Endothelial cell of umbilical vein (primary cell): ENCODE measurements around the gene TNRC6A. TPM values are rescaled to one million over a fixed set of nuclear protein-coding genes. Genes with fewer than 3 reads are reported as not detected.

Experiments used
- Bru-seq: library from RNA; stranded (reverse); fragments of 400-500 nt; gene quantifications from one replicate; lab custom pipeline; 2021; lab: Mats Ljungman, UMichigan
- BruChase-seq, 2 experiments: library from RNA; stranded (reverse); fragments of 400-500 nt; gene quantifications; one replicate each; lab custom pipeline; 2021; lab: Mats Ljungman, UMichigan
- BruUV-seq: library from RNA; stranded (reverse); fragments of 400-500 nt; replicated peaks from 2 replicates; lab custom pipeline; 2021; lab: Mats Ljungman, UMichigan
- CTCF ChIA-PET: fragments of 300-600, 350-600 bp; sonication (Branson Sonifier 250); formaldehyde crosslinking; loops from one replicate; lab custom pipeline; 2021; ENCODE audit warnings: antibody characterized with exemption, inconsistent platforms; lab: Charles Lee
- POLR2A ChIA-PET: fragments of 300-600, 350-600 bp; sonication (Branson Sonifier 250); formaldehyde crosslinking; loops from one replicate; lab custom pipeline; 2021; ENCODE audit warnings: antibody characterized with exemption, inconsistent platforms; lab: Charles Lee
- DNase-seq: peaks from one replicate; pipeline ENCODE4 v3.0.0-alpha.2; 2011; ENCODE audit warnings: low read depth, low spot score
- FAIRE-seq: peaks from 2 replicates; lab custom pipeline; 2011; peaks lifted over from hg19 to GRCh38; lab: Jason Lieb, UNC
- H2AFZ ChIP-seq: 2 replicates; pipeline ENCODE4 v1.6.0; 2012; ENCODE audit warnings: low read depth, low read length, control low read depth, inconsistent platforms
- H3K27ac ChIP-seq: 2 replicates; pipeline ENCODE4 v1.5.1; 2011; ENCODE audit warnings: low read depth, mild to moderate bottlenecking, control low read depth, low read length, moderate library complexity; ENCODE audit not compliant: insufficient read depth
- H3K27me3 ChIP-seq, 2 experiments: 2 replicates each; pipeline versions ENCODE4 v1.6.0 to v1.6.1; 2011; ENCODE audit warnings: low read length in 2 of 2, mixed read lengths in 1 of 2; ENCODE audit not compliant: control insufficient read depth in 2 of 2, insufficient read depth in 2 of 2
- H3K36me3 ChIP-seq, 2 experiments: 2 replicates in 1 of 2; 3 replicates in 1 of 2; pipeline ENCODE4 v1.5.1; 2011; ENCODE audit warnings: low read length in 2 of 2, mild to moderate bottlenecking in 1 of 2, moderate library complexity in 1 of 2; ENCODE audit not compliant: control insufficient read depth in 2 of 2, insufficient read depth in 2 of 2; ENCODE audit errors: extremely low read depth in 1 of 2
- H3K4me1 ChIP-seq: 3 replicates; pipeline ENCODE4 v1.5.1; 2011; ENCODE audit warnings: mild to moderate bottlenecking, low read length; ENCODE audit not compliant: control insufficient read depth, insufficient read depth; ENCODE audit errors: extremely low read depth
- H3K4me2 ChIP-seq: 2 replicates; pipeline ENCODE4 v1.6.1; 2011; ENCODE audit warnings: low read length, control low read depth, mixed read lengths; ENCODE audit not compliant: insufficient read depth
- H3K4me3 ChIP-seq, 3 experiments: fragments of 200-600 bp in 1 of 3; sonication (generic), shearing (Covaris generic) in 1 of 3; replicated peaks in 1 of 3; 2 replicates each; pipeline ENCODE4 v1.5.1; 2011 to 2016; ENCODE audit warnings: control low read depth in 3 of 3, low read length in 3 of 3, mild to moderate bottlenecking in 2 of 3, inconsistent platforms in 1 of 3, low read depth in 1 of 3, moderate library complexity in 1 of 3; ENCODE audit not compliant: insufficient read depth in 1 of 3
- H3K79me2 ChIP-seq: 2 replicates; pipeline ENCODE4 v1.6.0; 2012; ENCODE audit warnings: low read length, inconsistent platforms; ENCODE audit not compliant: control insufficient read depth, insufficient read depth
- H3K9ac ChIP-seq: replicated peaks from 2 replicates; pipeline ENCODE3; 2011; ENCODE audit warnings: low read length, control low read depth; ENCODE audit not compliant: insufficient read depth; ENCODE audit errors: extremely low read depth
- H3K9me1 ChIP-seq: replicated peaks from 3 replicates; pipeline ENCODE4 v1.6.0; 2011; ENCODE audit warnings: mild to moderate bottlenecking, low read length; ENCODE audit not compliant: control insufficient read depth, insufficient read depth; ENCODE audit errors: extremely low read depth
- H3K9me3 ChIP-seq: replicated peaks from 2 replicates; pipeline ENCODE4 v1.5.1; 2012; ENCODE audit warnings: low read length, inconsistent platforms; ENCODE audit not compliant: control insufficient read depth, insufficient read depth
- H4K20me1 ChIP-seq: replicated peaks from 2 replicates; pipeline ENCODE3; 2011; ENCODE audit warnings: mild to moderate bottlenecking, low read length; ENCODE audit not compliant: control insufficient read depth, insufficient read depth; ENCODE audit errors: extremely low read depth
- CTCF ChIP-seq, 2 donors: IDR thresholded peaks; 1 replicate in 1 of 2; 2 replicates in 1 of 2; pipeline ENCODE4 v1.5.1; 2011; ENCODE audit warnings: low read length in 2 of 2, mild to moderate bottlenecking in 2 of 2, moderate library complexity in 2 of 2, control low read depth in 1 of 2, inconsistent platforms in 1 of 2, low read depth in 1 of 2; ENCODE audit not compliant: insufficient read depth in 1 of 2; ENCODE audit errors: extremely low read depth in 1 of 2
- EZH2 ChIP-seq: IDR thresholded peaks from 2 replicates; pipeline ENCODE4 v1.6.1; 2012; ENCODE audit warnings: borderline replicate concordance, low read depth, mild to moderate bottlenecking, moderate library complexity, low read length, inconsistent platforms; ENCODE audit not compliant: severe bottlenecking
- FOS ChIP-seq: IDR thresholded peaks from 2 replicates; pipeline ENCODE4 v1.6.1; 2011; ENCODE audit warnings: mild to moderate bottlenecking, low read length, moderate library complexity, borderline replicate concordance; ENCODE audit not compliant: insufficient read depth
- GATA2 ChIP-seq: IDR thresholded peaks from 2 replicates; pipeline ENCODE4 v1.7.0; 2011; ENCODE audit warnings: low read depth, mild to moderate bottlenecking, moderate library complexity, mixed read lengths, low read length; ENCODE audit not compliant: insufficient read length, insufficient read depth
- JUN ChIP-seq: IDR thresholded peaks from 2 replicates; pipeline ENCODE4 v1.6.1; 2011; ENCODE audit warnings: borderline replicate concordance, low read depth; ENCODE audit not compliant: insufficient read length, insufficient read depth
- MAX ChIP-seq: IDR thresholded peaks from 2 replicates; pipeline ENCODE4 v1.6.1; 2011; ENCODE audit not compliant: insufficient read depth, insufficient read length
- MYC ChIP-seq: IDR thresholded peaks from one replicate; pipeline ENCODE4 v1.6.1; 2011; ENCODE audit warnings: mild to moderate bottlenecking, low read depth, low read length
- POLR2A ChIP-seq: IDR thresholded peaks from 2 replicates; pipeline ENCODE4 v1.6.1; 2012; ENCODE audit warnings: low read depth, mild to moderate bottlenecking, control low read depth, low read length
- POLR2AphosphoS5 ChIP-seq: IDR thresholded peaks from 2 replicates; pipeline ENCODE4 v1.6.1; 2012; ENCODE audit warnings: low read depth, mild to moderate bottlenecking, control low read depth, low read length, moderate library complexity; ENCODE audit not compliant: insufficient read depth
- dilution Hi-C: fragments of 300-500 bp; cut with MboI; formaldehyde crosslinking; loops from one replicate; pipeline ENCODE4 v1.15.0; 2019; ENCODE audit warnings: low sequenced_read_pairs; ENCODE audit not compliant: extremely low pct_ligation_motif_present
- intact Hi-C: fragments of 100-400 bp; cut with micrococcal nuclease; formaldehyde crosslinking; loops from one replicate; pipeline ENCODE4 v1.10.0; 2022
- long read RNA-seq: library from polyadenylated mRNA; stranded (forward); transcript quantifications from one replicate; pipeline ENCODE4 v2.0.0, GENCODE V29; 2021
- polyA minus RNA-seq, 3 experiments: library from RNA; depleted of rRNA, polyadenylated mRNA; stranded (reverse); fragments of >200 nt; gene quantifications; 1 replicate in 1 of 3; 2 replicates in 2 of 3; pipeline ENCODE4 v1.2.3, GENCODE V29; 2011
- polyA plus RNA-seq, 4 experiments: library from polyadenylated mRNA; depleted of rRNA in 3 of 4; stranded (reverse) in 3 of 4; unstranded in 1 of 4; fragments of >200 nt; gene quantifications; 2 replicates each; pipeline versions ENCODE4 v1.2.1 to v1.2.3, GENCODE V29; 2011 to 2012; ENCODE audit warnings: missing spikeins in 1 of 4
- total RNA-seq: library from RNA; stranded (reverse); gene quantifications from 2 replicates; pipeline ENCODE4 v1.2.3, GENCODE V29; 2021

The TNRC6A gene
- total RNA-seq (62.7 and 74.5 TPM in 2 replicates), polyA plus RNA-seq (39.3 and 51.5 TPM in 2 replicates), polyA minus RNA-seq (113 and 131 TPM in 2 replicates), Bru-seq, nascent RNA (percentile 95 among the genes with signal in this experiment), BruChase-seq, experiment 1, labeled RNA remaining after a 6-hour chase (percentile 91 among the genes with signal in this experiment), BruChase-seq, experiment 2, labeled RNA remaining after a 2-hour chase (percentile 96 among the genes with signal in this experiment)
- polyA plus RNA-seq (2011; cell fraction: cytosol; rRNA removed): 28.3 TPM in 2 replicates
- polyA plus RNA-seq (2011; cell fraction: nucleus; rRNA removed): 170 and 189 TPM in 2 replicates
- 24.8 and 33.9 TPM in 2 replicates for polyA plus RNA-seq (2012)
- polyA minus RNA-seq (2011; cell fraction: cytosol; rRNA and poly(A)+ RNA removed): 28.0 TPM
- polyA minus RNA-seq (2011; cell fraction: nucleus; rRNA and poly(A)+ RNA removed): 121 and 184 TPM in 2 replicates
- long read RNA-seq, partial matches to known transcripts: 36 of 49 reads
- long read RNA-seq, other reads (novel, unspliced or antisense): 11 of 49 reads

GRCh38 chr16:24729243-24729950 is at the start of gene TNRC6A:
Gene TNRC6A, plus strand, starts transcription at chr16:24729651. Its CDS starts 191 bp downstream, at chr16:24729842.
- peak within 1 kb of the TSS; percentile 89 to 98 (median 96) for H3K4me3 ChIP-seq
- no peaks in the 10 kb centered on the region for H3K9me3 ChIP-seq
- H3K79me2 ChIP-seq: peaks cover 47% of the 10 kb centered on the region
- TF ChIP-seq POLR2A (peak; percentile 69), JUN (no peak), POLR2AphosphoS5 (peak; percentile 78)
- no peaks in the 10 kb centered on the region for H3K27me3 ChIP-seq
- intact Hi-C loops (loop anchor here (1.0 to 10.0 kb wide), 2 partner anchors 28 to 255 kb away; no protein-coding TSS in a partner anchor), dilution Hi-C loops (no loop called here)
- H4K20me1 ChIP-seq: no peaks in the 10 kb centered on the region
- peaks cover 22% of the 10 kb centered on the region for H3K4me1 ChIP-seq
- FAIRE-seq: peak; percentile 70
- peak within 1 kb of the TSS; percentile 82 for H3K27ac ChIP-seq
- peaks cover 2 to 3% of the 10 kb centered on the region in 2 experiments for H3K36me3 ChIP-seq
- TSS peak; percentile 83 for BruUV-seq
- peak within 1 kb of the TSS; percentile 89 for H2AFZ ChIP-seq
- peak; percentile 88 for DNase-seq
- H3K9ac ChIP-seq: peak within 1 kb of the TSS; percentile 83
- CTCF ChIA-PET: interaction anchor here (1.0 to 1.4 kb wide), 2 partner anchors 25 to 212 kb away, joined by 3 to 4 read pairs; no protein-coding TSS in a partner anchor
- POLR2A ChIA-PET: interaction anchor here (0.7 kb wide), 1 partner anchor 63 kb away, joined by 4 read pairs; no protein-coding TSS in a partner anchor
- H3K4me2 ChIP-seq: peak within 1 kb of the TSS; percentile 97
- peaks cover 3% of the 10 kb centered on the region for H3K9me1 ChIP-seq

GRCh38 chr16:24681793-24682192 is 47.7 kb upstream of the TNRC6A start:
- H3K4me3 ChIP-seq: no peak overlapping the region
- dilution Hi-C loops: no loop called here
- DNase-seq (no peak), FAIRE-seq (no peak)
- no peaks in the 10 kb centered on the region for H3K79me2 ChIP-seq
- no peak overlapping the region for H3K9ac ChIP-seq
- no peak for TF ChIP-seq MYC
- TF ChIP-seq MAX: no peak
- TF ChIP-seq EZH2: no peak
- no peak for TF ChIP-seq CTCF (IDR thresholded peaks at IDR 0.05; ENCODE audit: extremely low read depth in 1 of 2, insufficient read depth in 1 of 2, low read depth in 1 of 2, low read length in 2 of 2)
- no peak for TF ChIP-seq JUN
- no peak for TF ChIP-seq POLR2AphosphoS5
- no peak for TF ChIP-seq POLR2A
- no peak for TF ChIP-seq FOS
- TF ChIP-seq GATA2: no peak
- no peaks in the 10 kb centered on the region for H3K9me3 ChIP-seq
- no peaks in the 10 kb centered on the region for H3K27me3 ChIP-seq
- no TSS peak for BruUV-seq
- H3K36me3 ChIP-seq: no peaks in the 10 kb centered on the region
- no peak overlapping the region for H3K27ac ChIP-seq
- peaks cover 6% of the 10 kb centered on the region for H3K4me1 ChIP-seq
- intact Hi-C loops: no loop called here
- H3K9me1 ChIP-seq: no peaks in the 10 kb centered on the region
- POLR2A ChIA-PET: interaction anchor here (0.6 kb wide), 1 partner anchor 39 kb away, joined by 3 read pairs; no protein-coding TSS in a partner anchor
- no peak overlapping the region for H2AFZ ChIP-seq
- CTCF ChIA-PET: interaction anchor here (1.0 to 1.7 kb wide), 4 partner anchors 12 to 102 kb away, joined by 3 to 6 read pairs (median 4); no protein-coding TSS in a partner anchor
- H3K4me2 ChIP-seq: no peak overlapping the region
- H4K20me1 ChIP-seq: no peaks in the 10 kb centered on the region
